Caco-2 (cell line): ENCODE results near the gene TCOF1. TPM values are rescaled to one million over a fixed set of nuclear protein-coding genes. Genes with fewer than 3 reads are reported as not detected.

ENCODE experiments used
- BruUV-seq: library from RNA; stranded (reverse); fragments of 400-500 nt; replicated peaks from 2 replicates; lab custom pipeline; 2021; lab: Mats Ljungman, UMichigan
- CTCF ChIA-PET: fragments of 300-600 bp; sonication (Branson Sonifier 250); formaldehyde crosslinking; loops from one replicate; lab custom pipeline; 2022; ENCODE audit warnings: antibody characterized with exemption; lab: Charles Lee
- POLR2A ChIA-PET: fragments of 300-600 bp; sonication (Branson Sonifier 250); formaldehyde crosslinking; loops from one replicate; lab custom pipeline; 2022; ENCODE audit warnings: antibody characterized with exemption; lab: Charles Lee
- DNase-seq, 2 experiments: peaks; one replicate each; pipeline versions ENCODE4 v3.0.0 to v3.0.0-alpha.2; 2020 to 2022
- H3K27me3 ChIP-seq: replicated peaks from 2 replicates; pipeline ENCODE4 v1.6.0; 2011; ENCODE audit warnings: low read length; ENCODE audit not compliant: control insufficient read depth, insufficient read depth
- H3K36me3 ChIP-seq: 2 replicates; pipeline ENCODE4 v1.5.1; 2011; ENCODE audit warnings: low read length; ENCODE audit not compliant: control insufficient read depth, insufficient read depth
- H3K4me1 ChIP-seq: fragments of 250-450 bp; sonication (Bioruptor Pico); 2 replicates; pipeline ENCODE4 v1.5.1; 2020; ENCODE audit warnings: mild to moderate bottlenecking
- H3K4me3 ChIP-seq: 2 replicates; pipeline ENCODE4 v1.5.1; 2011; ENCODE audit warnings: low read depth, mild to moderate bottlenecking, control low read depth, low read length
- H3K9me3 ChIP-seq: fragments of 250-450 bp; sonication (Bioruptor Pico); 2 replicates; pipeline ENCODE4 v1.5.1; 2020; ENCODE audit warnings: mild to moderate bottlenecking, moderate library complexity
- H3K27ac Mint-ChIP-seq: one replicate; pipeline ENCODE4 v1.8.0; 2022; ENCODE audit warnings: mixed read lengths; ENCODE audit not compliant: unreplicated experiment
- H3K27me3 Mint-ChIP-seq: one replicate; pipeline ENCODE4 v1.8.0; 2022; ENCODE audit warnings: mixed read lengths; ENCODE audit not compliant: insufficient read depth, unreplicated experiment
- H3K36me3 Mint-ChIP-seq: one replicate; pipeline ENCODE4 v1.8.0; 2022; ENCODE audit warnings: mild to moderate bottlenecking, mixed read lengths; ENCODE audit not compliant: insufficient read depth, unreplicated experiment
- H3K4me1 Mint-ChIP-seq: one replicate; pipeline ENCODE4 v1.8.0; 2022; ENCODE audit warnings: low read depth, mixed read lengths; ENCODE audit not compliant: unreplicated experiment
- H3K4me3 Mint-ChIP-seq: one replicate; pipeline ENCODE4 v1.8.0; 2022; ENCODE audit warnings: mild to moderate bottlenecking, moderate library complexity, mixed read lengths; ENCODE audit not compliant: unreplicated experiment
- H3K9me3 Mint-ChIP-seq: one replicate; pipeline ENCODE4 v1.8.0; 2022; ENCODE audit warnings: mixed read lengths; ENCODE audit not compliant: unreplicated experiment
- intact Hi-C: fragments of 100-400 bp; cut with micrococcal nuclease; formaldehyde crosslinking; loops from one replicate; pipeline ENCODE4 v1.10.0; 2022; ENCODE audit not compliant: unreplicated experiment
- total RNA-seq: library from RNA; stranded (reverse); gene quantifications from 2 replicates; pipeline ENCODE4 v1.2.3, GENCODE V29; 2022
- TF ChIP-seq, protein P1 (sequence below), 2 experiments: fragments of 200-600 bp in 1 of 2; IDR thresholded peaks; 1 replicate in 1 of 2; 2 replicates in 1 of 2; pipeline versions ENCODE4 v1.5.1 to v1.8.0; 2011 to 2022; ENCODE audit warnings: antibody characterized with exemption in 1 of 2, control low read depth in 1 of 2, inconsistent platforms in 1 of 2, low read depth in 1 of 2, low read length in 1 of 2, mild to moderate bottlenecking in 1 of 2, moderate library complexity in 1 of 2; ENCODE audit not compliant: insufficient read depth in 1 of 2, severe bottlenecking in 1 of 2, unreplicated experiment in 1 of 2

The TCOF1 gene
- total RNA-seq, 1 experiment from 2014 or later = 112 TPM

DNA sequence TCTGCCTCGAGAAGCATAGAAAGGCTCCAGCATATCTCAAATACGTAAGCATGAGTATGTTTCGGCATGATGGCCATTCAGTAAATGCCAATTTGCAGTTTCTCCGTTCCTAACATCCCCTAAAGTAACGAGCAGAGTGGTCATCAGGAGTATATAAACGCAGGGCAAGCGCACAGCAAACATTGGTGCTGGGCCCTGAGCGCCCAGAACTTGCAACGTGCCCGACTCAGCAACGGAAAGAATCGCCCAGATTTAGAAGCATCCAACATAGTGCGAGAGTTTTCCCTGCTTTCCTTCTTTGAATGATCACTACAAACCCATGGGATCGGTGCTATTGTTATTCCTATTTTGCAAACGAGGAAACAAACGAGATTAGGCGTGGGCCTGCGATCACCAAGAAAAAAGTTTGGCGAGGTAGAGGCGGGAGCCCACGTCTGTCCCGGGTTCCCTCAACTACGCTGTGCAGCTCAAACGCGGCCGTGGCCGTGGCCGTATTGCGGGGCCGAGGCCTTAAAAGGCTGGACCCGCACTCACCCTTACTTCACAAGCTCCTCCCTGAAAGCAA lies 91.5 kb downstream of the TCOF1 start:
- intact Hi-C loops = no loop called here
- peaks cover 8% of the 10 kb centered on the region for H3K4me1 Mint-ChIP-seq
- peak overlapping the region; percentile 99 for H3K27ac Mint-ChIP-seq
- peak overlapping the region; percentile 89 for H3K4me3 Mint-ChIP-seq
- POLR2A ChIA-PET = interaction anchor here (0.6 to 1.6 kb wide), 9 partner anchors 9 to 1091 kb away, joined by 3 to 6 read pairs (median 3); partner anchors contain the start of genes CD74, DCTN4 and PCYOX1L
- peaks cover 20% of the 10 kb centered on the region for H3K36me3 ChIP-seq
- peaks cover 61% of the 10 kb centered on the region for H3K36me3 Mint-ChIP-seq
- BruUV-seq = TSS peak; percentile 73
- DNase-seq = peak in 1 of 2 experiments; percentile 10
- TF ChIP-seq, protein P1, sequence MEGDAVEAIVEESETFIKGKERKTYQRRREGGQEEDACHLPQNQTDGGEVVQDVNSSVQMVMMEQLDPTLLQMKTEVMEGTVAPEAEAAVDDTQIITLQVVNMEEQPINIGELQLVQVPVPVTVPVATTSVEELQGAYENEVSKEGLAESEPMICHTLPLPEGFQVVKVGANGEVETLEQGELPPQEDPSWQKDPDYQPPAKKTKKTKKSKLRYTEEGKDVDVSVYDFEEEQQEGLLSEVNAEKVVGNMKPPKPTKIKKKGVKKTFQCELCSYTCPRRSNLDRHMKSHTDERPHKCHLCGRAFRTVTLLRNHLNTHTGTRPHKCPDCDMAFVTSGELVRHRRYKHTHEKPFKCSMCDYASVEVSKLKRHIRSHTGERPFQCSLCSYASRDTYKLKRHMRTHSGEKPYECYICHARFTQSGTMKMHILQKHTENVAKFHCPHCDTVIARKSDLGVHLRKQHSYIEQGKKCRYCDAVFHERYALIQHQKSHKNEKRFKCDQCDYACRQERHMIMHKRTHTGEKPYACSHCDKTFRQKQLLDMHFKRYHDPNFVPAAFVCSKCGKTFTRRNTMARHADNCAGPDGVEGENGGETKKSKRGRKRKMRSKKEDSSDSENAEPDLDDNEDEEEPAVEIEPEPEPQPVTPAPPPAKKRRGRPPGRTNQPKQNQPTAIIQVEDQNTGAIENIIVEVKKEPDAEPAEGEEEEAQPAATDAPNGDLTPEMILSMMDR (IDR thresholded peaks at IDR 0.05; ENCODE audit: insufficient read depth in 1 of 2, low read depth in 1 of 2, low read length in 1 of 2, severe bottlenecking in 1 of 2, unreplicated experiment in 1 of 2) = no peak
- H3K4me1 ChIP-seq = 0 out of 2 replicates have a peak, but pooled peaks cover 4% of the 10 kb centered on the region
- no peaks in the 10 kb centered on the region for H3K27me3 ChIP-seq
- H3K4me3 ChIP-seq = peak overlapping the region; percentile 66
- no peaks in the 10 kb centered on the region for H3K27me3 Mint-ChIP-seq
- no peaks in the 10 kb centered on the region for H3K9me3 ChIP-seq
- CTCF ChIA-PET = interaction anchor here (1.2 to 1.6 kb wide), 3 partner anchors 9 to 62 kb away, joined by 4 to 12 read pairs (median 6); no protein-coding TSS in a partner anchor
- H3K9me3 Mint-ChIP-seq = no peaks in the 10 kb centered on the region

Other genes starting within 250 kb of the TCOF1 start
- 5.9 and 7.2 TPM in 2 replicates for gene PDGFRB, start 201.9 kb upstream of the TCOF1 start, total RNA-seq
- gene CDX1, start 190.9 kb upstream of the TCOF1 start, total RNA-seq = 0.29 and 0.65 TPM in 2 replicates
- not detected in 2 replicates for gene SLC6A7, start 167.6 kb upstream of the TCOF1 start, total RNA-seq
- gene CAMK2A, start 67.9 kb upstream of the TCOF1 start, total RNA-seq = not detected in 2 replicates
- 0.52 and 0.65 TPM in 2 replicates for gene ARSI, start 54.8 kb upstream of the TCOF1 start, total RNA-seq
- gene CD74, start 55.2 kb downstream of the TCOF1 start, total RNA-seq = 49.6 and 59.3 TPM in 2 replicates
- 2,300 and 2,382 TPM in 2 replicates for gene RPS14, start 92.0 kb downstream of the TCOF1 start, total RNA-seq
- gene NDST1, start 150.4 kb downstream of the TCOF1 start, total RNA-seq = 106 and 110 TPM in 2 replicates